AG04450 (cell line): ENCODE data around the gene DZIP3. TPM values are rescaled to one million over a fixed set of nuclear protein-coding genes. Genes with fewer than 3 reads are reported as not detected.

Experiments used
- CTCF ChIA-PET: fragments of 300-600, 350-600 bp; formaldehyde crosslinking; extraction: SDS; loops from one replicate; lab custom pipeline; 2022; ENCODE audit warnings: antibody characterized with exemption, inconsistent platforms; lab: Charles Lee
- POLR2A ChIA-PET: fragments of 350-600 bp; formaldehyde crosslinking; extraction: SDS; loops from one replicate; lab custom pipeline; 2021; ENCODE audit warnings: antibody characterized with exemption, inconsistent platforms; lab: Yijun Ruan, JAX
- DNase-seq: peaks from one replicate; pipeline ENCODE4 v3.0.0-alpha.2; 2011; ENCODE audit warnings: low read depth, low spot score
- H3K27ac ChIP-seq: one replicate; pipeline ENCODE4 v1.5.1; 2012; ENCODE audit warnings: low read depth, low read length, control low read depth
- H3K27me3 ChIP-seq: one replicate; pipeline ENCODE4 v1.6.0; 2012; ENCODE audit warnings: low read length; ENCODE audit not compliant: control insufficient read depth, insufficient read depth
- H3K4me3 ChIP-seq: 2 replicates; pipeline ENCODE4 v1.5.1; 2011; ENCODE audit warnings: mild to moderate bottlenecking, low read depth, low read length, control low read depth
- H3K9me3 ChIP-seq: 2 replicates; pipeline ENCODE4 v1.5.1; 2012; ENCODE audit warnings: low read length; ENCODE audit not compliant: control insufficient read depth, insufficient read depth
- polyA plus RNA-seq: library from polyadenylated mRNA; depleted of rRNA; stranded (reverse); fragments of >200 nt; gene quantifications from 2 replicates; pipeline ENCODE4 v1.2.3, GENCODE V29; 2011
- TF ChIP-seq, protein P1 (sequence below): IDR thresholded peaks from 2 replicates; pipeline ENCODE4 v1.5.1; 2011; ENCODE audit warnings: low read depth, low read length, control low read depth, inconsistent platforms

Gene DZIP3
- polyA plus RNA-seq, 1 experiment = 17.8 TPM

DNA sequence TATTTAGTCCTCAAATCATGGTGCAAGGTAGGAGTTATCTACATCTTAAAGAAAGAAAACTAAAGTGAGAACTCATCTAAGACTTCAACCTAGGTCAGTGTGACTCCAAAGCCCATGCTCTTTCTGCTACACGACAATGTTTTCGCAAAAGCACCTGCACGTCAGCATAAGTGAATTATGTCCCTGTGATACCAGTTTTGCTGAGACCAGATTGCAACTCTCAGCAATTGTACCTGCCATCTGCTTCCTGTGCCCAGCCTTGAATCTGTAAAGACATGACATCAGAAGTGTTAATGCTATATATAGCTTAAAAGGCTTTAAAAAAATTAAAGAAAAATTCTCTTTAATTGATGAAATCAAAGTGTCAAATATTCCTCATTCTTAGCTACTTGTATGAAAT lies 124.3 kb downstream of the DZIP3 start:
- CTCF ChIA-PET = no interaction called here
- TF ChIP-seq, protein P1, sequence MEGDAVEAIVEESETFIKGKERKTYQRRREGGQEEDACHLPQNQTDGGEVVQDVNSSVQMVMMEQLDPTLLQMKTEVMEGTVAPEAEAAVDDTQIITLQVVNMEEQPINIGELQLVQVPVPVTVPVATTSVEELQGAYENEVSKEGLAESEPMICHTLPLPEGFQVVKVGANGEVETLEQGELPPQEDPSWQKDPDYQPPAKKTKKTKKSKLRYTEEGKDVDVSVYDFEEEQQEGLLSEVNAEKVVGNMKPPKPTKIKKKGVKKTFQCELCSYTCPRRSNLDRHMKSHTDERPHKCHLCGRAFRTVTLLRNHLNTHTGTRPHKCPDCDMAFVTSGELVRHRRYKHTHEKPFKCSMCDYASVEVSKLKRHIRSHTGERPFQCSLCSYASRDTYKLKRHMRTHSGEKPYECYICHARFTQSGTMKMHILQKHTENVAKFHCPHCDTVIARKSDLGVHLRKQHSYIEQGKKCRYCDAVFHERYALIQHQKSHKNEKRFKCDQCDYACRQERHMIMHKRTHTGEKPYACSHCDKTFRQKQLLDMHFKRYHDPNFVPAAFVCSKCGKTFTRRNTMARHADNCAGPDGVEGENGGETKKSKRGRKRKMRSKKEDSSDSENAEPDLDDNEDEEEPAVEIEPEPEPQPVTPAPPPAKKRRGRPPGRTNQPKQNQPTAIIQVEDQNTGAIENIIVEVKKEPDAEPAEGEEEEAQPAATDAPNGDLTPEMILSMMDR = no peak
- Histone ChIP-seq H3K27me3 (no peaks in the 10 kb centered on the region), H3K27ac (no peak overlapping the region), H3K4me3 (no peak overlapping the region), H3K9me3 (no peaks in the 10 kb centered on the region)
- DNase-seq = no peak
- POLR2A ChIA-PET = no interaction called here

- Histone ChIP-seq H3K27me3 (peaks cover 3% of the 10 kb centered on the region), H3K27ac (no peak overlapping the region), H3K9me3 (no peaks in the 10 kb centered on the region), H3K4me3 (no peak overlapping the region)
- no peak for DNase-seq
- ChIA-PET CTCF (no interaction called here), POLR2A (no interaction called here)
- TF ChIP-seq, protein P1 = no peak
These were observed 128.9 kb downstream of the DZIP3 start for GRCh38 chr3:108718454-108718853.

DNA sequence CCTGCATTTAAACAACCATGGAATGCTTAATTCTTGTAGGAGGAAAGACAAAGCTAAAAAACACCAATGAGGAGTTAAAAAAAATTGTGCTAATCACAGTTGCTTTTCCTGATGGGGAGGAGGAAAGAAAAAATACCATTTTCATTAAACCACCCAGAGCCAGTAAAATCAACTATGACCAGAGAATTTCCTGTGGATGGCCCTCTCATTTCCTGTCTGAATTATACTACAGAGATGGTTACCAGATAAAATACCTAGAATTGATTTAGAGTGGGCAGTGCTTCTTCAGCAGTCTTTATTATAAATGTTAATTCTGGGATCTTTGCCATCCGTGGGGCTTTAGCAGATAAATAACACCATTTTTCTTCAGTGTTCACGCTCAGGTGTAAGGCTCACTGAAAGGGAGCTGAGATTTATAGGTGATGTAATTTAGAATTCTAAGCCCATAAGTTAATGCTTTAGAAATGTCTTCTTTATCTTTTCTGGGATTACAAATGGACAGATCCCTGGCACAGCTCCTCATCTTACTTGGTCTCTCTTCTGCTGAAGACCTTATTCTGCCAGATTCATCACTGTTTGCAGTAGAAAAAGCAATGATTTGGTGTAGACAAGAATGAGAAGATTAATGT lies 129.8 kb downstream of the DZIP3 start:
- no peak for DNase-seq
- ChIA-PET CTCF (no interaction called here), POLR2A (no interaction called here)
- TF ChIP-seq, protein P1 = no peak
- peaks cover 4% of the 10 kb centered on the region for H3K27me3 ChIP-seq
- no peak overlapping the region for H3K4me3 ChIP-seq
- H3K9me3 ChIP-seq = no peaks in the 10 kb centered on the region
- no peak overlapping the region for H3K27ac ChIP-seq

GRCh38 chr3:108722724-108723123 lies 133.2 kb downstream of the DZIP3 start:
- POLR2A ChIA-PET = no interaction called here
- CTCF ChIA-PET = no interaction called here
- peaks cover 4% of the 10 kb centered on the region for H3K27me3 ChIP-seq
- H3K4me3 ChIP-seq = no peak overlapping the region
- no peak for DNase-seq
- TF ChIP-seq, protein P1 = no peak
- no peaks in the 10 kb centered on the region for H3K9me3 ChIP-seq
- no peak overlapping the region for H3K27ac ChIP-seq

GRCh38 chr3:108724101-108724500 lies 134.6 kb downstream of the DZIP3 start:
- CTCF ChIA-PET = no interaction called here
- POLR2A ChIA-PET = no interaction called here
- H3K27me3 ChIP-seq = peaks cover 4% of the 10 kb centered on the region
- no peak overlapping the region for H3K4me3 ChIP-seq
- H3K27ac ChIP-seq = no peak overlapping the region
- TF ChIP-seq, protein P1 = no peak
- H3K9me3 ChIP-seq = no peaks in the 10 kb centered on the region
- DNase-seq = no peak
